Peyer's patch (tissue), 4 donors: ENCODE data around the gene PLPP2. TPM values are rescaled to one million over a fixed set of nuclear protein-coding genes. Genes with fewer than 3 reads are reported as not detected.

ENCODE experiments used
- DNase-seq, 3 donors: peaks; one replicate each; pipeline ENCODE4 v3.0.0-alpha.2; 2017 to 2019
- H3K27ac ChIP-seq, 4 donors: fragments of 200-600 bp; sonication (generic); one replicate each; pipeline ENCODE4 v1.5.1; 2016 to 2019
- H3K27me3 ChIP-seq, 2 donors: fragments of 200-600 bp; sonication (generic); one replicate each; pipeline ENCODE4 v1.5.1; 2019
- H3K36me3 ChIP-seq, 3 donors: fragments of 200-600 bp; sonication (generic); one replicate each; pipeline ENCODE4 v1.5.1; 2016 to 2019
- H3K4me1 ChIP-seq, 4 donors: fragments of 200-600 bp; sonication (generic); one replicate each; pipeline ENCODE4 v1.5.1; 2016 to 2019
- H3K4me3 ChIP-seq, 4 donors: fragments of 200-600 bp; sonication (generic); 1 replicate in 3 of 4; 2 replicates in 1 of 4; pipeline ENCODE4 v1.5.1; 2016 to 2019; ENCODE audit warnings: mild to moderate bottlenecking in 1 of 4
- H3K9me3 ChIP-seq, 4 donors: fragments of 200-600 bp; sonication (generic); one replicate each; pipeline ENCODE4 v1.5.1; 2016 to 2019; ENCODE audit warnings: mild to moderate bottlenecking in 1 of 4
- CTCF ChIP-seq, 6 experiments: fragments of 450-650 bp in 4 of 6; fragments of 200-600 bp in 2 of 6; sonication (generic) in 1 of 6; IDR thresholded peaks; one replicate each; pipeline ENCODE4 v1.5.1; 2017 to 2019; ENCODE audit warnings: antibody characterized with exemption in 6 of 6, mild to moderate bottlenecking in 3 of 6, moderate library complexity in 1 of 6
- POLR2A ChIP-seq, 2 donors: fragments of 450-650 bp; IDR thresholded peaks; one replicate each; pipeline ENCODE4 v1.5.1; 2017; ENCODE audit warnings: antibody characterized with exemption in 2 of 2, mild to moderate bottlenecking in 2 of 2, moderate library complexity in 2 of 2
- total RNA-seq, 4 donors: library from RNA; depleted of rRNA; stranded (reverse); fragments of >200 nt; gene quantifications; one replicate each; pipeline ENCODE4 v1.1.0, GENCODE V29; 2016

The PLPP2 gene
- total RNA-seq, 4 donors from 2014 or later, result 42.1 to 260 (median 188) TPM

GRCh38 chr19:305240-306150 is 14.3 kb upstream of the PLPP2 start:
- Histone ChIP-seq H3K4me3 (no peak overlapping the region), H3K27me3 (no peaks in the 10 kb centered on the region), H3K4me1 (no peaks in the 10 kb centered on the region), H3K9me3 (no peaks in the 10 kb centered on the region), H3K36me3 (peaks cover 0 to 41% (median 0%) of the 10 kb centered on the region in 3 donors), H3K27ac (no peak overlapping the region)
- TF ChIP-seq POLR2A (IDR thresholded peaks at IDR 0.05), result no peak
- TF ChIP-seq CTCF (IDR thresholded peaks at IDR 0.05), result no peak
- peak in 1 of 3 donors; percentile 40 for DNase-seq

GRCh38 chr19:296476-297225 is 5.4 kb upstream of the PLPP2 start:
- Histone ChIP-seq H3K36me3 (no peaks in the 10 kb centered on the region), H3K4me1 (peaks cover 0 to 34% (median 0%) of the 10 kb centered on the region in 4 donors), H3K4me3 (no peak overlapping the region), H3K27me3 (peaks cover 0 to 11% of the 10 kb centered on the region in 2 donors), H3K9me3 (no peaks in the 10 kb centered on the region), H3K27ac (peak overlapping the region in 2 of 4 donors; percentile 8 to 49)
- DNase-seq, result peak in 2 of 3 donors; percentile 51 to 54
- no peak for TF ChIP-seq CTCF (IDR thresholded peaks at IDR 0.05)
- TF ChIP-seq POLR2A (IDR thresholded peaks at IDR 0.05), result no peak

- Histone ChIP-seq H3K27ac (peak overlapping the region in 3 of 4 donors; percentile 8 to 49 (median 15)), H3K4me1 (peaks cover 0 to 38% (median 3%) of the 10 kb centered on the region in 4 donors), H3K27me3 (peaks cover 0 to 11% of the 10 kb centered on the region in 2 donors), H3K36me3 (no peaks in the 10 kb centered on the region), H3K4me3 (no peak overlapping the region), H3K9me3 (no peaks in the 10 kb centered on the region)
- peak in 2 of 3 donors; percentile 41 to 43 for DNase-seq
- TF ChIP-seq CTCF (IDR thresholded peaks at IDR 0.05) (no peak), POLR2A (IDR thresholded peaks at IDR 0.05) (no peak)
These were observed 4.6 kb upstream of the PLPP2 start for GRCh38 chr19:295687-296370.

- DNase-seq, result peak in 2 of 3 donors; percentile 70 to 73
- Histone ChIP-seq H3K4me1 (peaks cover 0 to 41% (median 6%) of the 10 kb centered on the region in 4 donors), H3K9me3 (no peaks in the 10 kb centered on the region), H3K27me3 (peaks cover 0 to 11% of the 10 kb centered on the region in 2 donors), H3K4me3 (peak overlapping the region in 2 of 4 donors; percentile 26 to 28), H3K36me3 (no peaks in the 10 kb centered on the region), H3K27ac (peak overlapping the region in 2 of 4 donors; percentile 15 to 49)
- TF ChIP-seq CTCF (IDR thresholded peaks at IDR 0.05) (peak in 5 of 6 experiments; percentile 11 to 78 (median 69)), POLR2A (IDR thresholded peaks at IDR 0.05) (no peak)
These were observed 3.9 kb upstream of the PLPP2 start for GRCh38 chr19:294946-295686.
